K562 (cell line): ENCODE results near the gene TMEM59. TPM values are rescaled to one million over a fixed set of nuclear protein-coding genes. Genes with fewer than 3 reads are reported as not detected.

Experiments
- ARID1B ChIP-seq: fragments of 450-650 bp; IDR thresholded peaks from 2 replicates; pipeline ENCODE4 v1.6.1; 2016; ENCODE audit warnings: antibody characterized with exemption, mild to moderate bottlenecking, inconsistent platforms
- CHCHD3 ChIP-seq: fragments of 250-450 bp; sonication (Bioruptor Pico); IDR thresholded peaks from 2 replicates; pipeline ENCODE4 v2.1.2; 2022; ENCODE audit warnings: mild to moderate bottlenecking
- GABPB2 ChIP-seq: fragments of 250-450 bp; sonication (Bioruptor Pico); conservative IDR thresholded peaks from 2 replicates; pipeline ENCODE4 v1.5.1; 2021; ENCODE audit warnings: mild to moderate bottlenecking
- HEY1 ChIP-seq: fragments of 250-450 bp; sonication (Bioruptor Pico); IDR thresholded peaks from 2 replicates; pipeline ENCODE4 v1.5.0; 2020; ENCODE audit warnings: mild to moderate bottlenecking, moderate library complexity, borderline replicate concordance
- HNRNPK ChIP-seq: fragments of 200-400 bp; formaldehyde crosslinking; IDR thresholded peaks from one replicate; pipeline ENCODE4 v1.6.1; 2018; ENCODE audit warnings: mild to moderate bottlenecking, low read depth, low read length; ENCODE audit not compliant: poor library complexity, severe bottlenecking
- HSF4 ChIP-seq: fragments of 250-450 bp; sonication (Bioruptor Pico); IDR thresholded peaks from 2 replicates; pipeline ENCODE4 v2.1.2; 2022; ENCODE audit warnings: mild to moderate bottlenecking, moderate library complexity, borderline replicate concordance
- MBD2 ChIP-seq: sonication (generic); IDR thresholded peaks from 2 replicates; pipeline ENCODE4 v1.6.1; 2016; ENCODE audit warnings: low read depth, borderline replicate concordance
- PCBP1 ChIP-seq: fragments of 200-400 bp; formaldehyde crosslinking; IDR thresholded peaks from 2 replicates; pipeline ENCODE4 v1.6.1; 2018; ENCODE audit warnings: mild to moderate bottlenecking, low read depth, low read length; ENCODE audit not compliant: poor library complexity, severe bottlenecking
- RBM22 ChIP-seq: fragments of 200-400 bp; formaldehyde crosslinking; IDR thresholded peaks from 2 replicates; pipeline ENCODE4 v1.6.1; 2018; ENCODE audit warnings: low read length, low read depth; ENCODE audit not compliant: poor library complexity, severe bottlenecking
- RUNX1 ChIP-seq: sonication (generic); IDR thresholded peaks from 2 replicates; pipeline ENCODE4 v1.6.1; 2016; ENCODE audit warnings: antibody characterized with exemption, low read depth
- STAT5B ChIP-seq: fragments of 250-450 bp; sonication (Bioruptor Pico); IDR thresholded peaks from 2 replicates; pipeline ENCODE4 v1.8.0; 2021; ENCODE audit warnings: mild to moderate bottlenecking, inconsistent platforms
- TRIM24 ChIP-seq, 2 experiments: fragments of 450-650 bp; IDR thresholded peaks; 2 replicates each; pipeline ENCODE4 v1.6.1; 2016
- YBX1 ChIP-seq: fragments of 450-650 bp; IDR thresholded peaks from 2 replicates; pipeline ENCODE4 v1.7.1; 2016; ENCODE audit warnings: mild to moderate bottlenecking
- ZBTB17 ChIP-seq: fragments of 450-650 bp; formaldehyde crosslinking; IDR thresholded peaks from 2 replicates; pipeline ENCODE4 v1.4.0; 2020; ENCODE audit warnings: mild to moderate bottlenecking
- ZNF134 ChIP-seq: fragments of 250-450 bp; sonication (Bioruptor Pico); conservative IDR thresholded peaks from 2 replicates; pipeline ENCODE4 v1.4.0; 2020
- polyA plus RNA-seq, 8 experiments: library from polyadenylated mRNA; depleted of rRNA in 4 of 8; stranded (reverse) in 5 of 8; unstranded in 3 of 8; fragments of >200 nt; fragmentation: Nextera tagmentation in 2 of 8; fragmentation: Illumina TruSeq in 1 of 8; extraction: Ambion mirVana in 2 of 8; extraction: Trizol in 1 of 8; gene quantifications; 2 replicates each; pipeline versions ENCODE4 v1.2.1 to v1.2.3, GENCODE V29; 2011 to 2014; ENCODE audit warnings: inconsistent platforms in 1 of 8, missing spikeins in 1 of 8
- total RNA-seq, 7 experiments: library from RNA; depleted of rRNA in 6 of 7; stranded (reverse); fragments of >200 nt in 6 of 7; fragmentation: Illumina TruSeq in 2 of 7; extraction: Trizol in 2 of 7; gene quantifications; 2 replicates each; pipeline versions ENCODE4 v1.2.1 to v1.2.3, GENCODE V29; 2011 to 2021; ENCODE audit warnings: low replicate concordance in 1 of 7
- TF ChIP-seq, protein P1 (sequence below): fragments of 250-450 bp; sonication (Bioruptor Pico); IDR thresholded peaks from 2 replicates; pipeline ENCODE4 v1.5.0; 2020; ENCODE audit warnings: mild to moderate bottlenecking, borderline replicate concordance
- TF ChIP-seq, protein P2 (sequence below), 2 experiments: fragments of 450-650 bp; IDR thresholded peaks; 2 replicates each; pipeline ENCODE4 v1.6.1; 2016; ENCODE audit warnings: mild to moderate bottlenecking in 2 of 2, borderline replicate concordance in 1 of 2, low read depth in 1 of 2, moderate library complexity in 1 of 2

The TMEM59 gene
- total and polyA plus RNA-seq, 9 of the 15 experiments (the other 6 are each of a cell fraction or from before 2014, with no cell fraction given) = 93.1 to 316 (median 151) TPM

DNA sequence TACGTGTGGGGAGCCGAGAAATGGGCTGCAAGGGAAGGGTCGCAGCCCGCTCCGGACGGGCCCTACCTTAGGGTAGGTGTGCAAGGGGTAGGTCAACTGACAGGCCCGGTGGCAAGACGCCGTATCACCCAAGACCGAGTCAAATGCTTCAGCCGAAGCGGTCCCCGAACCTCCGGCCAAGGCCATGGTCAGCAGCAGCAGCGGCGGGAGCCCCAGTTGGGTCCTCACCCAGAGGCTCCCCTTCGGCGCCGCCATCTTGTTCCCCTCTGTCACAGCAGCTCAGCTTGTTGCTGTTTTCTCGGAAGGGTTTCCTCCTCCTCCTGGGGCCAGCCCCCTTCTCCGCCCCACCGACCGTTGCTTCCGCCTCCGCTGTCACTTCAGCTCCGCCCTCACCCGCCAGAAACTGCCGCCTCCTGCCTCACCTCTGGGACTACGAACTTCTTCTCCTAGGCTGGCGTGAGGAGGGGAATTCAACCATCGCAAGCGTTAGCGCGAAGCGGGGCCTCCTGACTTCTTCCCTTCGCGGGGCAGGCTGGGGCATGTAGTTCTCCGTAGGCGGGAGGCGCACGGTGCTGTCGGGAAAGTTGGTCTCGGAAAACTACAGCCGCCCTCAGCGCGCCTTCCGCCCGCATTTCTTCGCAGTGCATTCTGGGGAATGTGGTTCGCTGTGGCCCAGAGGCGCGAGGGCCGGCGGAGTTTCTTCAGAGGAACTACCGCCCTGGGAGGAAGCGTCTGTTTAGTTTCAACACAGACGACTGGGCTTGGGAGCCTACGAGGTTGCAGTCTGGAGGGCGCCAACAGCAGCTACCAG lies at the start of gene TMEM59, which contains the start of gene TCEANC2 (continued):
- TF ChIP-seq PCBP1 (peak; percentile 52), ZBTB17 (peak; percentile 53; the same call in 1 of the 2 replicates), RUNX1 (no peak), RBM22 (no peak), TRIM24 (IDR thresholded peaks at IDR 0.05) (0 out of 4 replicates have a peak, but pooled peaks of 1 of the 2 experiments have one; percentile 29), STAT5B (CRISPR knock-in tag) (no peak), YBX1 (no peak), HEY1 (no peak), GABPB2 (CRISPR knock-in tag) (no peak), HNRNPK (no peak), ARID1B (no peak; the same call in none of the 2 replicates), MBD2 (peak; percentile 94), CHCHD3 (no peak), ZNF134 (CRISPR knock-in tag) (no peak), HSF4 (CRISPR knock-in tag) (no peak)
- TF ChIP-seq, protein P1, sequence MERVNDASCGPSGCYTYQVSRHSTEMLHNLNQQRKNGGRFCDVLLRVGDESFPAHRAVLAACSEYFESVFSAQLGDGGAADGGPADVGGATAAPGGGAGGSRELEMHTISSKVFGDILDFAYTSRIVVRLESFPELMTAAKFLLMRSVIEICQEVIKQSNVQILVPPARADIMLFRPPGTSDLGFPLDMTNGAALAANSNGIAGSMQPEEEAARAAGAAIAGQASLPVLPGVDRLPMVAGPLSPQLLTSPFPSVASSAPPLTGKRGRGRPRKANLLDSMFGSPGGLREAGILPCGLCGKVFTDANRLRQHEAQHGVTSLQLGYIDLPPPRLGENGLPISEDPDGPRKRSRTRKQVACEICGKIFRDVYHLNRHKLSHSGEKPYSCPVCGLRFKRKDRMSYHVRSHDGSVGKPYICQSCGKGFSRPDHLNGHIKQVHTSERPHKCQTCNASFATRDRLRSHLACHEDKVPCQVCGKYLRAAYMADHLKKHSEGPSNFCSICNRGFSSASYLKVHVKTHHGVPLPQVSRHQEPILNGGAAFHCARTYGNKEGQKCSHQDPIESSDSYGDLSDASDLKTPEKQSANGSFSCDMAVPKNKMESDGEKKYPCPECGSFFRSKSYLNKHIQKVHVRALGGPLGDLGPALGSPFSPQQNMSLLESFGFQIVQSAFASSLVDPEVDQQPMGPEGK (CRISPR knock-in tag) = no peak
- TF ChIP-seq, protein P2, sequence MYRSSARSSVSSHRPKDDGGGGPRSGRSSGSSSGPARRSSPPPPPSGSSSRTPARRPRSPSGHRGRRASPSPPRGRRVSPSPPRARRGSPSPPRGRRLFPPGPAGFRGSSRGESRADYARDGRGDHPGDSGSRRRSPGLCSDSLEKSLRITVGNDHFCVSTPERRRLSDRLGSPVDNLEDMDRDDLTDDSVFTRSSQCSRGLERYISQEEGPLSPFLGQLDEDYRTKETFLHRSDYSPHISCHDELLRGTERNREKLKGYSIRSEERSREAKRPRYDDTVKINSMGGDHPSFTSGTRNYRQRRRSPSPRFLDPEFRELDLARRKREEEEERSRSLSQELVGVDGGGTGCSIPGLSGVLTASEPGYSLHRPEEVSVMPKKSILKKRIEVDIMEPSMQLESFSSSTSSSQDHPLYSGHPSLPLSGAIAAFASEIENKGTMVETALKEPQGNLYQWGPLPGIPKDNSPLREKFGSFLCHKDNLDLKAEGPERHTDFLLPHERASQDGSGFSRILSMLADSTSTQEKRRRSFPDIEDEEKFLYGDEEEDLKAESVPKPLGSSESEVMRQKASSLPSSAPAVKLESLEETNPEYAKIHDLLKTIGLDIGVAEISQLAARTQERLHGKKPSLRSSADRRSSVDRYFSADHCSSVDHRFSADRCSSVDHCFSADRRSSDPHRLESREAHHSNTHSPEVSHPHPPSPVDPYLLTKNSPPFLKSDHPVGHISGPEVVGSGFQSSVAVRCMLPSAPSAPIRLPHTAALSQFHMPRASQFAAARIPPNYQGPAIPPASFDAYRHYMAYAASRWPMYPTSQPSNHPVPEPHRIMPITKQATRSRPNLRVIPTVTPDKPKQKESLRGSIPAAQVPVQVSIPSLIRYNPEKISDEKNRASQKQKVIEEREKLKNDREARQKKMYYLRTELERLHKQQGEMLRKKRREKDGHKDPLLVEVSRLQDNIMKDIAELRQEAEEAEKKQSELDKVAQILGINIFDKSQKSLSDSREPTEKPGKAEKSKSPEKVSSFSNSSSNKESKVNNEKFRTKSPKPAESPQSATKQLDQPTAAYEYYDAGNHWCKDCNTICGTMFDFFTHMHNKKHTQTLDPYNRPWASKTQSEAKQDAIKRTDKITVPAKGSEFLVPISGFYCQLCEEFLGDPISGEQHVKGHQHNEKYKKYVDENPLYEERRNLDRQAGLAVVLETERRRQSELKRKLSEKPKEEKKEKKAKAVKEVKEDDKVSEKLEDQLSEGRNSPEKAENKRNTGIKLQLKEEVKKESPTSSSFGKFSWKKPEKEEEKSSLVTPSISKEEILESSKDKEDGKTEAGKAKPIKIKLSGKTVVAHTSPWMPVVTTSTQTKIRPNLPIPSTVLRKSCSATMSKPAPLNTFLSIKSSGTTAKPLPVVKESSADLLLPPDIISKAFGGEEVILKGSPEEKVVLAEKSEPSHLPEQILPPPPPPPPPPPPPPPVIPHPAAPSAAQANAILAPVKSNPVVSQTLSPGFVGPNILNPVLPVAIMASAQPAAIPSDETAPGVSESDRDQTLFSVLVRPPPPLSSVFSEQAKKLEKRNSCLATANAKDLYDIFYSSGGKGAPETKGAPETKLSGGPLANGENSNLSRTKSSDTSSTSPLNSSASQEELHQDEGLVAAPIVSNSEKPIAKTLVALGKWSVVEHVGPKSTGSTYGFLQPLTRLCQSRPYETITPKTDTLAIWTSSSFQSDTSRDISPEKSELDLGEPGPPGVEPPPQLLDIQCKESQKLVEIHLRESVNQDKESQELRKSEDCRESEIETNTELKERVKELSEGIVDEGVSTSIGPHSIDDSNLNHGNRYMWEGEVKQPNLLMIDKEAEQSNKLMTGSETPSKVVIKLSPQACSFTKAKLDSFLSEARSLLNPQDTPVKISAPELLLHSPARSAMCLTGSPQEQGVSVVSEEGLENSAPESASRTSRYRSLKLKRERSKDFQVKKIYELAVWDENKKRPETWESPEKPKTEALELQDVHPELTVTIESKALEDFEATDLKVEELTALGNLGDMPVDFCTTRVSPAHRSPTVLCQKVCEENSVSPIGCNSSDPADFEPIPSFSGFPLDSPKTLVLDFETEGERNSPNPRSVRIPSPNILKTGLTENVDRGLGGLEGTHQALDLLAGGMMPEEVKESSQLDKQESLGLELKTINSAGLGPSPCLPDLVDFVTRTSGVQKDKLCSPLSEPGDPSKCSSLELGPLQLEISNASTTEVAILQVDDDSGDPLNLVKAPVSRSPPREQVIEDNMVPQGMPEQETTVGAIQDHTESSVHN (IDR thresholded peaks at IDR 0.05; ENCODE audit: borderline replicate concordance in 1 of 2, low read depth in 1 of 2) = no peak
